Measurements from ENCODE around the gene ARSG. TPM values are rescaled to one million over a fixed set of nuclear protein-coding genes. Genes with fewer than 3 reads are reported as not detected.

Gene ARSG
- total and polyA plus RNA-seq, 10 of the 15 experiments (the other 5 are each of a cell fraction or from before 2014, with no cell fraction given), result 2.9 to 13.5 (median 7.6) TPM

DNA sequence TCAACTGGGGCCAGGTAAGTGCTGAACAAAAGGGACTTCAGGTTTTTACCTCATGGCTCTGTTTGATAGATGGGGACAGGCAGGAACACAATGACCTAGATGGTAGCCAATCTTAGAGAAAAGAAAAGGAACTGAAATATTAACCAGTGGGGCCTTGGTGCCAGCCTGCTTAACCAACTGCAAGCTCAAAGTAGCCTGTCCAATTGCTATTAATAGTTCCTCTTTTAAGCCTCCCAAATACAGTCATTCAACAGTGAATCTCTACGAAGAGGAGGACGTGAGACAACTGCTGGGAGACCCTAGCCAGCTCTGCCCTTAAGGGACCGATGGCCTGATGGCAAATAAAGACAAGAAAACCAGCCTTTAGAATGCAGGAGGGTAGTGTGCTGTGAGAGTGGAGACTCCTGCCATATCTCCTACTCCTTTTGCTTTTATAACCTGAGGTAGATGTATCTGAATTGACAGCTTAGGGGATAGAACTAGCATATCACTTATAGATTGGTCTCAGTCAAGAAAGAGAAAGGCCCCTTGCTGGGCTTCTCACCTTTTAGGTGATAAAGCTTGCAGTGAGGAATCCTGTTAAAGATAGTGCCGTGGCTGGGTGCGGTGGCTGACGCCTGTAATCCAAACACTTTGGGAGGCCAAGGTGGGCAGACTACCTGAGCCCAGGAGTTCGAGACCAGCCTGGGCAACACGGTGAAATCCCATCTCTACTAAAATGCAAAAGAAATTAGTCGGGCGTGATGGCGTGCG, 28.3 kb downstream of the ARSG start:
- in situ Hi-C loops (cut with MboI) (no loop called here), intact Hi-C loops (cut with micrococcal nuclease; ENCODE audit: unreplicated experiment) (no loop called here)
- H3K4me2 ChIP-seq (ENCODE audit: control insufficient read depth, insufficient read depth), result no peak overlapping the region
- TF ChIP-seq, protein P1, sequence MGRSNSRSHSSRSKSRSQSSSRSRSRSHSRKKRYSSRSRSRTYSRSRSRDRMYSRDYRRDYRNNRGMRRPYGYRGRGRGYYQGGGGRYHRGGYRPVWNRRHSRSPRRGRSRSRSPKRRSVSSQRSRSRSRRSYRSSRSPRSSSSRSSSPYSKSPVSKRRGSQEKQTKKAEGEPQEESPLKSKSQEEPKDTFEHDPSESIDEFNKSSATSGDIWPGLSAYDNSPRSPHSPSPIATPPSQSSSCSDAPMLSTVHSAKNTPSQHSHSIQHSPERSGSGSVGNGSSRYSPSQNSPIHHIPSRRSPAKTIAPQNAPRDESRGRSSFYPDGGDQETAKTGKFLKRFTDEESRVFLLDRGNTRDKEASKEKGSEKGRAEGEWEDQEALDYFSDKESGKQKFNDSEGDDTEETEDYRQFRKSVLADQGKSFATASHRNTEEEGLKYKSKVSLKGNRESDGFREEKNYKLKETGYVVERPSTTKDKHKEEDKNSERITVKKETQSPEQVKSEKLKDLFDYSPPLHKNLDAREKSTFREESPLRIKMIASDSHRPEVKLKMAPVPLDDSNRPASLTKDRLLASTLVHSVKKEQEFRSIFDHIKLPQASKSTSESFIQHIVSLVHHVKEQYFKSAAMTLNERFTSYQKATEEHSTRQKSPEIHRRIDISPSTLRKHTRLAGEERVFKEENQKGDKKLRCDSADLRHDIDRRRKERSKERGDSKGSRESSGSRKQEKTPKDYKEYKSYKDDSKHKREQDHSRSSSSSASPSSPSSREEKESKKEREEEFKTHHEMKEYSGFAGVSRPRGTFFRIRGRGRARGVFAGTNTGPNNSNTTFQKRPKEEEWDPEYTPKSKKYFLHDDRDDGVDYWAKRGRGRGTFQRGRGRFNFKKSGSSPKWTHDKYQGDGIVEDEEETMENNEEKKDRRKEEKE (IDR thresholded peaks at IDR 0.05), result no peak
- TF ChIP-seq SPI1 (IDR thresholded peaks at IDR 0.05; ENCODE audit: borderline replicate concordance, insufficient read depth, low read depth, low read length), result peak; percentile 34; the same call in 1 of the 2 replicates
- no peak overlapping the region for H3K4me3 ChIP-seq
- FAIRE-seq, result peak; percentile 44
- no peaks in the 10 kb centered on the region for H3K79me2 ChIP-seq (ENCODE audit: control insufficient read depth, insufficient read depth, low read length)
- 28% methylated on average over 12 of the region's 12 CpGs for WGBS (ENCODE audit: insufficient coverage, insufficient replicate concordance, low lambda C conversion rate, missing lambda C conversion rate)
- H4K20me1 ChIP-seq (ENCODE audit: control insufficient read depth, insufficient read depth), result no peaks in the 10 kb centered on the region
- no peaks in the 10 kb centered on the region for H3K27me3 ChIP-seq (replicated peaks in 1 of 2; ENCODE audit: control insufficient read depth in 2 of 2, insufficient read depth in 2 of 2, low read length in 1 of 2)
- no peak overlapping the region for H2AFZ ChIP-seq (ENCODE audit: control insufficient read depth, low read depth, low read length)
- H3K4me1 ChIP-seq (ENCODE audit: control insufficient read depth, insufficient read depth, low read length), result peaks cover 3% of the 10 kb centered on the region; the same call in 1 of the 2 replicates
- BruUV-seq (replicated peaks), result no TSS peak
- no peaks in the 10 kb centered on the region for H3K9me3 ChIP-seq (replicated peaks; ENCODE audit: control insufficient read depth, insufficient read depth, low read length)
- DNase-seq (ENCODE audit: low read depth, low spot score), result peak; percentile 20
- CTCF ChIA-PET, result interaction anchor here (0.6 to 1.6 kb wide), 7 partner anchors 13 to 1948 kb away, joined by 3 to 4 read pairs (median 3); no protein-coding TSS in a partner anchor
- no peak overlapping the region for H3K9ac ChIP-seq (ENCODE audit: control insufficient read depth, insufficient read depth, low read length)
- POLR2A ChIA-PET, result interaction anchor here (0.6 kb wide), 1 partner anchor 37 kb away, joined by 3 read pairs; no protein-coding TSS in a partner anchor
- no peaks in the 10 kb centered on the region for H3K36me3 ChIP-seq (ENCODE audit: control insufficient read depth in 2 of 2, insufficient read depth in 2 of 2, low read length in 1 of 2)
- peak; percentile 87 for ATAC-seq
- SMC1A ChIA-PET (ENCODE audit: uncharacterized antibody, unreplicated experiment), result no interaction called here
- H3K27ac ChIP-seq (ENCODE audit: control insufficient read depth, insufficient read depth), result no peak overlapping the region
- RAD21 ChIA-PET (ENCODE audit: unreplicated experiment), result interaction anchor here (1.3 kb wide), 1 partner anchor 79 kb away, joined by 3 read pairs; no protein-coding TSS in a partner anchor
